ENCODE results near the gene OR2G2. TPM values are rescaled to one million over a fixed set of nuclear protein-coding genes. Genes with fewer than 3 reads are reported as not detected.
A peak's percentile ranks its signal among the peaks of the same experiment; 100 is the strongest.

The OR2G2 gene
- total RNA-seq, 1 experiment from 2014 or later, result not detected

DNA sequence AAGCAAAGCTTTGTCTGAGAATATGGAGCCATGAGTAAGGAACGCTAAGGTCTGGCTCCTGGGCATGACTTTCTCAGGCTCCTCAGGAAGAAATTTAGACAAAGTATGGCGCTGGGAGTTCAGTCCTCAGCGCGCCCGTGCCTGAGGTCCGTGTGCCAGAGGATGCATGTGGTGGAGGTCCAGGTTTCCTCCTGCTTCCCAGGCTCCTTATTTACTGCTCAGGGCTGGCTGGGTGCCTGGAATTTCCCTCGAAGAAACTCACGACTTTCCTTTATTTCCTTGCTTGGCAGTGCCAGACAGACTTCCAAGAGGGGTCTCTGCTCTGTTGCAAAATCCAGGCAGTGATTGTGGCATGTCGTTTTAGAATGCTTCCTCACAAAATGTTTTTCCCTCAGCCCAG lies 26.0 kb upstream of the OR2G2 start:
- Histone ChIP-seq H3K4me2 (ENCODE audit: insufficient read depth, insufficient read length, low read length) (no peak overlapping the region), H2BK120ac (ENCODE audit: low read depth, low read length, poor library complexity, severe bottlenecking) (no peak overlapping the region), H3K79me1 (ENCODE audit: insufficient read depth, low read depth, low read length, poor library complexity, severe bottlenecking) (no peaks in the 10 kb centered on the region), H3K23ac (ENCODE audit: insufficient read length, low read depth, low read length) (no peak overlapping the region), H4K20me1 (ENCODE audit: control insufficient read depth, insufficient read depth, insufficient read length) (no peaks in the 10 kb centered on the region), H3K18ac (ENCODE audit: insufficient read length, low read depth, low read length) (no peak overlapping the region), H2AFZ (ENCODE audit: low read length) (no peak overlapping the region), H3K56ac (ENCODE audit: insufficient read length, low read depth, low read length) (no peak overlapping the region), H3T11ph (ENCODE audit: low read length) (no peak overlapping the region), H3K23me2 (ENCODE audit: insufficient read length, low read depth, low read length, poor library complexity, severe bottlenecking) (no peaks in the 10 kb centered on the region), H2BK12ac (ENCODE audit: insufficient read length, low read depth, low read length) (no peak overlapping the region), H3K79me2 (ENCODE audit: insufficient read depth, low read length) (no peaks in the 10 kb centered on the region), H3K27ac (ENCODE audit: insufficient read length, low read depth, low read length) (no peak overlapping the region), H2BK5ac (ENCODE audit: insufficient read length, low read length) (no peak overlapping the region), H4K8ac (replicated peaks; ENCODE audit: insufficient read length, low read depth, low read length) (no peak overlapping the region), H2BK20ac (ENCODE audit: low read depth, low read length, poor library complexity, severe bottlenecking) (no peak overlapping the region), H3K4ac (ENCODE audit: low read depth, low read length) (no peak overlapping the region), H3K14ac (ENCODE audit: insufficient read depth, low read length) (no peak overlapping the region), H3K27me3 (ENCODE audit: insufficient read depth, low read length) (no peaks in the 10 kb centered on the region), H2AK5ac (ENCODE audit: insufficient read length, low read length) (no peak overlapping the region), H4K5ac (ENCODE audit: insufficient read length, low read depth, low read length) (no peak overlapping the region), H4K91ac (ENCODE audit: insufficient read length, low read depth, low read length) (no peak overlapping the region), H2BK15ac (ENCODE audit: low read depth, low read length) (no peak overlapping the region), H3K9me3 (ENCODE audit: control insufficient read depth, low read depth, low read length) (no peaks in the 10 kb centered on the region), H3K4me1 (ENCODE audit: insufficient read depth, low read length) (no peaks in the 10 kb centered on the region; the same call in 1 of the 2 replicates), H3K9ac (ENCODE audit: extremely low read depth, insufficient read length, low read length) (no peak overlapping the region)
- TF ChIP-seq, protein P1, sequence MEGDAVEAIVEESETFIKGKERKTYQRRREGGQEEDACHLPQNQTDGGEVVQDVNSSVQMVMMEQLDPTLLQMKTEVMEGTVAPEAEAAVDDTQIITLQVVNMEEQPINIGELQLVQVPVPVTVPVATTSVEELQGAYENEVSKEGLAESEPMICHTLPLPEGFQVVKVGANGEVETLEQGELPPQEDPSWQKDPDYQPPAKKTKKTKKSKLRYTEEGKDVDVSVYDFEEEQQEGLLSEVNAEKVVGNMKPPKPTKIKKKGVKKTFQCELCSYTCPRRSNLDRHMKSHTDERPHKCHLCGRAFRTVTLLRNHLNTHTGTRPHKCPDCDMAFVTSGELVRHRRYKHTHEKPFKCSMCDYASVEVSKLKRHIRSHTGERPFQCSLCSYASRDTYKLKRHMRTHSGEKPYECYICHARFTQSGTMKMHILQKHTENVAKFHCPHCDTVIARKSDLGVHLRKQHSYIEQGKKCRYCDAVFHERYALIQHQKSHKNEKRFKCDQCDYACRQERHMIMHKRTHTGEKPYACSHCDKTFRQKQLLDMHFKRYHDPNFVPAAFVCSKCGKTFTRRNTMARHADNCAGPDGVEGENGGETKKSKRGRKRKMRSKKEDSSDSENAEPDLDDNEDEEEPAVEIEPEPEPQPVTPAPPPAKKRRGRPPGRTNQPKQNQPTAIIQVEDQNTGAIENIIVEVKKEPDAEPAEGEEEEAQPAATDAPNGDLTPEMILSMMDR (conservative IDR thresholded peaks at IDR 0.05), result no peak
- DNase-seq, result no peak
- peaks cover 11% of the 10 kb centered on the region in 2 experiments for H3K4me1 Mint-ChIP-seq
- H3K9me3 Mint-ChIP-seq, result no peaks in the 10 kb centered on the region
- H3K27me3 Mint-ChIP-seq (ENCODE audit: low read depth), result 0 out of 2 replicates have a peak, but pooled peaks cover under 1% of the 10 kb centered on the region
- WGBS (ENCODE audit: extremely low coverage, insufficient read length, low lambda C conversion rate), result no CpG with 5 or more reads among the region's 9 CpGs
- no peak overlapping the region for H3K4me3 Mint-ChIP-seq
- H3K36me3 Mint-ChIP-seq (ENCODE audit: insufficient read depth in 1 of 3, low read depth in 3 of 3), result no peaks in the 10 kb centered on the region; a peak in 1 of 7 replicates
- H3K27ac Mint-ChIP-seq, result peak overlapping the region in 1 of 3 experiments; percentile 76; a peak in 1 of 7 replicates
